GM10266 (cell line): Measurements from ENCODE around the gene ADGRE2.
"Not testable (repeated sequence)": the region's sequence is repeated elsewhere in the genome, so short reads cannot be mapped to it uniquely, and the experiment has no call there.

ENCODE experiments used
- DNase-seq: peaks from one replicate; pipeline ENCODE4 v3.0.0; 2012; ENCODE audit errors: extremely low spot score
- TF ChIP-seq, protein P1 (sequence below): IDR thresholded peaks from 2 replicates; pipeline ENCODE4 v1.5.1; 2012; ENCODE audit warnings: mild to moderate bottlenecking, low read depth; ENCODE audit not compliant: control insufficient read depth, insufficient read depth; ENCODE audit errors: missing control alignments

The ADGRE2 gene

GRCh38 chr19:14782626-14783409, 4.5 kb upstream of the ADGRE2 start:
- TF ChIP-seq, protein P1, sequence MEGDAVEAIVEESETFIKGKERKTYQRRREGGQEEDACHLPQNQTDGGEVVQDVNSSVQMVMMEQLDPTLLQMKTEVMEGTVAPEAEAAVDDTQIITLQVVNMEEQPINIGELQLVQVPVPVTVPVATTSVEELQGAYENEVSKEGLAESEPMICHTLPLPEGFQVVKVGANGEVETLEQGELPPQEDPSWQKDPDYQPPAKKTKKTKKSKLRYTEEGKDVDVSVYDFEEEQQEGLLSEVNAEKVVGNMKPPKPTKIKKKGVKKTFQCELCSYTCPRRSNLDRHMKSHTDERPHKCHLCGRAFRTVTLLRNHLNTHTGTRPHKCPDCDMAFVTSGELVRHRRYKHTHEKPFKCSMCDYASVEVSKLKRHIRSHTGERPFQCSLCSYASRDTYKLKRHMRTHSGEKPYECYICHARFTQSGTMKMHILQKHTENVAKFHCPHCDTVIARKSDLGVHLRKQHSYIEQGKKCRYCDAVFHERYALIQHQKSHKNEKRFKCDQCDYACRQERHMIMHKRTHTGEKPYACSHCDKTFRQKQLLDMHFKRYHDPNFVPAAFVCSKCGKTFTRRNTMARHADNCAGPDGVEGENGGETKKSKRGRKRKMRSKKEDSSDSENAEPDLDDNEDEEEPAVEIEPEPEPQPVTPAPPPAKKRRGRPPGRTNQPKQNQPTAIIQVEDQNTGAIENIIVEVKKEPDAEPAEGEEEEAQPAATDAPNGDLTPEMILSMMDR: no peak
- DNase-seq: no peak

DNA sequence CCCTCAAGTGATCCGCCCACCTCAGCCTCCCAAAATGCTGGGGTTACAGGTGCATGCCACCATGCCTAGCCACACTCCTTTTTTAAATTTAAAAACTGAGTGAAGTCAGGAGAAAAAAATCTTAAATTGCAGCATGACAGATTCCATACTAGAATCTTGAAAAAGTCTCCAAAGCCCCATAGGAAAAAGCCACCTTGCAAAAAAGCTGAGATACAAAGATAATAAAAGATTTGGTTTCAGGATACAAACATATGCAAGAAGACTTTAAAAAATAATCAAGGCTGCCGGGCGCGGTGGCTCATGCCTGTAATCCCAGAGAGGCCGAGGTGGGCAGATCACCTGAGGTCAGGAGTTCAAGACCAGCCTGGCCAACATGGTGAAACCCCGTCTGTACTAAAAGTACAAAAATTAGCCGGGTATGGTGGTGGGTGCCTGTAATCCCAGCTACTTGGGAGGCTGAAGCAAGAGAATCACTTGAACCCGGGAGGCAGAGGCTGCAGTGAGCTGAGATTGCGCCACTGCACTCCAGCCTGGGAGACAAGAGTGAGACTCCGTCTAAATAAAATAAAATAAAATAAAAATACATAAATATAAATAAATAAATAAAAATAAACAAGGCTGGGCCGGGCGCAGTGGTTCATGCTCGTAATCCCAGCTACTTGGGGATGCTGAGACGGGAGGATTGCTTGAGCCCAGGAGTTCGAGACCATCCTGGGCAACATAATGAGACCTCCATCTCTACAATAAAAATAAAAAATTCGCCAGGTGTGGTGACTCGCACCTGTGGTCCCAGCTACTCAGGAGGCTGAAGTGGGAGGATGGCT, 3.6 kb upstream of the ADGRE2 start:
- not testable (repeated sequence) for DNase-seq

DNA sequence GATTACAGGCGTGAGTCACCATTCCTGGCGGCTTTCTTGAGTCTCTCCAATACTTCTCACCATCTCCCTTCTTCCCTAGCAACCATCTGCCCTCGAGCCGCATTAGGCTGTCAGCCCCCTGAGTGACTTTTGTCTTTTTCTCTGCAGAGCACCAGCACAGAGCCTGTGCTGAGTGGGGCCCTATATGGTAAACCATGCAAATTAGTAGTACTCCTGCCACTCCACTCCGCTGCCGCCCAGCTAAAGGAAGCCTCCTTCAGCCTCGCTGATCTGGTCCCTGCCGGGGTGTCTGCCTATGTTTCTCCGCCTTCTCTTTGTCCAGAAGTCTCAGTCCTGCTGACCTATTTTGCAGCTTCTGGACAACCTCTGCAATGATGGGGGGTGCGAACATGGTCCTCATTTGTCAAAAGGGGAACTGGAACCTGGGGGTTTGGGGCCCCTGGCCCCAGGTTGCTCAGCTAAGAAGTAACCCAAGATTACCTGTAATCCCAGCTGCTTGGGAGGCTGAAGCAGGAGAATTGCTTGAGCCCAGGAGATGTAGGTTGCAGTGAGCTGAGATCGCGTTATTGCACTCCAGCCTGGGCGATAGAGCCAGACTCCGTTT, 2.4 kb upstream of the ADGRE2 start:
- not testable (repeated sequence) for DNase-seq

DNA sequence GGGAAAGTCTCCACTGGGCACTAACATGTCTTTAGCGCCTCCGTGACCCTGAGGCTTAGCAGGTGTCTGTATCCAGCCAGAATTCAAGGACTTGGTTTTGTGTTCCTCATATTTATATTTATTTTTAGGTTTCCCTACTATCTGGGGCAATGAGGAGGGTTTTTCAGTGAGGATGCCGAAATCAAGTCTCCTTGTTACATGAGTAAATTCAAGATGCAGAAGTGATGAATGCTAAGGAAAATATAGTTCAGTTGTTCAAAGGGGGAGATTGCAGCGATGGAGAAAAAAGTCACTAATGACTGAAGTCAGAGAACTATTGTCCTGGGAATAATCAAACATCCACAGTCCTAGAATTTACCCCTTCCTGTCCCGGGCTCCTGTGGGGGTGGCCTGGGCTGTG, 791 bp upstream of the ADGRE2 start:
- TF ChIP-seq, protein P1: no peak
- DNase-seq: no peak

DNA sequence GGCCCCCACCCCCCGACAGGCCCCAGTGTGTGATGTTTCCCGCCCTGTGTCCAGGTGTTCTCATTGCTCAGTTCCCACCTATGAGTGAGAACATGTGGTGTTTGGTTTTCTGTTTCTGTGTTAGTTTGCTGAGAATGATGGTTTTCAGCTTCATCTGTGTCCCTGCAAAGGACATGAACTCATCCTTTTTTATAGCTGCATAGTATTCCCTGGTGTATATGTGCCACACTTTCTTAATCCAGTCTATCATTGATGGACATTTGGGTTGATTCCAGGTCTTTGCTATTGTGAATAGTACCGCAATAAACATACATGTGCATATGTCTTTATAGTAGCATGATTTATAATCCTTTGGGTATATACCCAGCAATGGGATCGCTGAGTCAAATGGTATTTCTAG, 715 bp downstream of the ADGRE2 start:
- DNase-seq: not testable (repeated sequence)

DNA sequence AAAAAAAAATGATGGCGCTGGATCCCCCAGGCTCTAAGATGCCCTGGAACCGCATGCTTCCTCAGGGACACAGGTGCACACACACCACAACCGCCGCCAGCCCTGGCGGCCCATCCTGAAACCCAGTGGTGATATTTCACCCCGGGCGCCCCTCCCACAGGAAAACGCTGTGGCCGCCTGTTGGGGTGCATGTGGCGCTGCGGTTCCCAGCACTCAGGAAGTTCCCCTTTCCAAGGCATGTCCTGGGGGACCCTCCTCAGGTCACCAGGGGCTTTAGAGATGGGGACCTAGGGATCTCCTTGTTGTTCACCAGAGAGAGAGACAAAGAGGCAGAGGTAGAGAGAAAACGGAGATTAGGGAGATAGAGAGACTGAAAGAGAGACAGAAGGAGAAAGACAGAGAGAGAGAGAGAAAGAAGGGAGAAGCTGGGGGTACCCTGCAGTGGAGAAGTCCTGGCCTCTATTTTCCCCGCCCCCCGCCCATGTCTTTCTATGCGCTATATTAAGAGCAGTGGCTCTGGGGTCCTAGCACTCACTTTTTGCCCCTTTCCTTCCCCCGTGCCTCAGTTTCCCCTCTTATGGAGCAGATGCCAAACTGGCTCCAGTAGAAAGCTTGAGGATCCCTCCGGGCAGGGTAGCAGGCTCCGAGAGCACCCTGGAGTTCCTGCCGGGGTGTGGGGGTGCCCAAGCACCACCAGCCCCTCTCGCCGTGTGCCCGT, 2.3 kb downstream of the ADGRE2 start:
- DNase-seq: no peak
- TF ChIP-seq, protein P1: no peak

DNA sequence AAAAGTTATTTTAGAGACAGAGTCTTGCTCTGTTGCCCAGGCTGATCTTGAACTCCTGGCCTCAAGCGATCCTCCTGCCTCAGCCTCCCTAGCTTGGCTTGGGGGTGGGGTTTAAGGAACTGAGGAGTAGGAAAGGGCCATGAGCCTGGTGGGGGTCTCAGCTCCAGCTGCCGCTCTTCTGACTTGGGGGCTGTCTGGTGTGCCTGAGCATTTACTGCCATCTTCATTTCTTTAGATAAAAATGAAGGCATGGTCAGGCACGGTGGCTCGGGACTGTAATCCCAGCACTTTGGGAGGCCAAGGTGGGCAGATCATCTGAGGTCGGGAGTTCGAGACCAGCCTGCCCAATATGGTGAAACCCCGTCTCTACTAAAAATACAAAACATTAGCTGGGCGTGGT, 3.0 kb downstream of the ADGRE2 start:
- DNase-seq: not testable (repeated sequence)

DNA sequence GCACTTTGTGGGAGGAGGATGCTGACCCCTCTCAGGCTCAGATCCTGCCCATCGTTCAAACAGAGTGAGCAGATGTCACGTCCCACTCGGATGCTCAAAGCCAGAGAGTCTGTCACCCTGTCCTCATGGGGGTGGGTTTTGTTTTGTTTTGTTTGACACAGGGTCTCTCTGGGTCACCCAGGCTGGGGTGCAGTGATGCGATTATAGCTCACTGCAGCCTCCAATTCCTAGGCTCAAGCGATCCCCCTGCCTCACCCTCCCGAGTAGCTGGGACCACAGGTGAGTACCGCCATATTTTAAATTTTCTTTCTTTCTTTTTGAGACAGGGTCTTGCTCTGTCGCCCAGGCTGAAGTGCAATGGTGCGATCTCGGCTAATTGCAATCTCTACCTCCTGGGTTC, 4.0 kb downstream of the ADGRE2 start:
- DNase-seq: no peak
- TF ChIP-seq, protein P1: no peak

DNA sequence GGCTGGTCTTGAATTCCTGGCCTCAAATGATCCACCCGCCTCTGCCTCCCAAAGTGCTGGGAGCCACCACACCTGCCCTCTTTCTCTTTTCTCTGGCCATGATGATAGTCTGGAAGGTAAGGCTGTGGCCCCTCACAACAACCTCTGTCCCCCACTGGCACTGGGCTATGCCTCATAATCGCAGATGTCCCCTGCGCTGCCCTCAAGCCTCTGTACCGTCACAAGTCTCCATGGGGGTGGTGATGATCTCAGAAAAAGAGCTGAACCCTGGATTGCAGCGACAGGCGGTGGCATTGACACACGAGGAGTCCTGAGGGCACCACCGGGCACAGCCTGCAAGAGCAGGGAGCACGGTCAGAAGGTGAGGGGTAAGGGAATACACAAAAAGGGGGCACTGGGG, 4.6 kb downstream of the ADGRE2 start:
- not testable (repeated sequence) for DNase-seq
